IPS-18c (cell line): Measurements from ENCODE around the gene DOK6.
"Not testable (repeated sequence)": the region's sequence is repeated elsewhere in the genome, so short reads cannot be mapped to it uniquely, and the experiment has no call there.

Experiments used
- H3K4me3 ChIP-seq: 2 replicates; pipeline ENCODE4 v1.7.0; 2013; ENCODE audit warnings: low read depth, mild to moderate bottlenecking, low read length, moderate library complexity; ENCODE audit not compliant: insufficient read depth
- H3K9me3 ChIP-seq: one replicate; pipeline ENCODE4 v1.6.1; 2013; ENCODE audit warnings: mild to moderate bottlenecking, low read length, moderate library complexity; ENCODE audit not compliant: control insufficient read depth, insufficient read depth

Gene DOK6

DNA sequence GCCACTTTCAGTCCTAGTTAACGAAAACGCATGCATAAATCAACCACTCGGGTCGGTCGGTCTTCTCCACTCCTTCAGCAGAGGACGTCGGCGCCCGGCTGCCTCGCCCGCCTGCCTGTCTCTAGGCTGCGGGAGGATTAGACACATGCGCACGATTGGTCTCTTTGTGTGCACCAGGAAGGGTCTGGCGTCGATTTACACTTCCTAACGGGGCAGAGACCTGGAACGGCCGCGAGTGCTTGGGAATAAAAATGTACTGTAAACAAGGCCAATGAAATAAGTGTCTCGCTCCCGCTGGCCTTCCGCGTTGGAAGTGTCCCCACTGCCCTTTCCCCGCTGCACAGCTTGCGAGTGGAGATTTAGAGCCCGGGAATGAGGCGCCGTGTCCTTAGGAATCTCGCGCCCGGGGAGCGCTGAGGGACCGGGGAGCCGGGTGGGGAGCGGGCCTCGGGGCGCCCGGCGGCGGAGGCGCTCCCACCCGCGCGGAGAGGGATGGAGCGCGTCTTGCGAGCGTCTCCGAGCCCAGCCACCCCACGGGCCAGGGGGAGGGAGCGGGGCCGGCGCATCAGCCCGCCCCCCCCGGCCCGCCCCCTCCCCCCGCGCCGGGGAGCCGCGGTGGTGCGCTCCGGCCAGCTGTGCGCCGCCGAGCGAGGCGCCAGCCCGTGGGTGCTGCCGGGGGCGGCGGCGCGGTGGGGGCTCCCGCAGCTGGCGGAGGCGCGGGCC is at the start of gene DOK6:
Gene DOK6 (plus strand): TSS at position 636 of the 723 bp plus-strand sequence.
- H3K4me3 ChIP-seq, result peak within 1 kb of the TSS; percentile 62
- H3K9me3 ChIP-seq, result peaks cover 2% of the 10 kb centered on the region

DNA sequence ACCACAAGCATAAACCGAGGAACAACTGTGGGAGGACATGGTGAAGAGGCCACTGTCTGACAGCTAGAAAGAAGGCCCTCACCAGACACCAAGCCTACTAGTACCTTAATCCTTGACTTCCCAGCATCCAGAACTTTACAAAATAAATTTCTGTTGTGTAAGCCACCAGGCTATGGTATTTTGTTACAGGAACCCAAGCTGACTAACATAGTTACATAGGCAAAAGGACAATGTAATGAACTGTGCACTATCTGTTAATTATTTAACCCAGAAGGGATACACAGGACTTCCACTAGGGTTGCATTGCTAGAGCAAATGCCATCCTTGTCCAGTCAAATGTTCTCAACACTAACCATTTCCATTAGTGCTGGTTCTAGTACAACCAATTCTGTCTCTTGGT is 47.7 kb upstream of the DOK6 start:
- no peak overlapping the region for H3K4me3 ChIP-seq

DNA sequence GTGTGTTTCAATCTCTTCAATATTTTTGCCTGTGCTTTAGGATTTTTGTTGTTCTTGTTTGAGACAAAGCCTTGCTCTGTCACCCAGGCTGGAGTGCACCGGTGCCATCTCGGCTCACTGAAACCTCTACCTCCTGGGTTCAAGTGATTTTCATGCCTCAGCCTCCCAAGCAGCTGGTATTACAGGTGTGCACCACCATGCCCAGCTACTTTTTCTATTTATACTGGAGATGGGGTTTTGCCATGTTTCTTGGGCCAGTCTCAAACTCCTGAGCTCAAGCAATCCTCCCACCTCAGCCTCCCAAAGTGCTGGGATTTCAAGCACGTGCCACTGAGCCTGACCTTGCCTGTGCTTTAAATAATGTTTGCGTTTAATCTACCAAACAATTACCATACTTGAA is 43.1 kb upstream of the DOK6 start:
- Histone ChIP-seq H3K4me3 (no peak overlapping the region), H3K9me3 (no peaks in the 10 kb centered on the region)

More for the DNA sequence above, 47.7 kb upstream of the DOK6 start:
- no peaks in the 10 kb centered on the region for H3K9me3 ChIP-seq

DNA sequence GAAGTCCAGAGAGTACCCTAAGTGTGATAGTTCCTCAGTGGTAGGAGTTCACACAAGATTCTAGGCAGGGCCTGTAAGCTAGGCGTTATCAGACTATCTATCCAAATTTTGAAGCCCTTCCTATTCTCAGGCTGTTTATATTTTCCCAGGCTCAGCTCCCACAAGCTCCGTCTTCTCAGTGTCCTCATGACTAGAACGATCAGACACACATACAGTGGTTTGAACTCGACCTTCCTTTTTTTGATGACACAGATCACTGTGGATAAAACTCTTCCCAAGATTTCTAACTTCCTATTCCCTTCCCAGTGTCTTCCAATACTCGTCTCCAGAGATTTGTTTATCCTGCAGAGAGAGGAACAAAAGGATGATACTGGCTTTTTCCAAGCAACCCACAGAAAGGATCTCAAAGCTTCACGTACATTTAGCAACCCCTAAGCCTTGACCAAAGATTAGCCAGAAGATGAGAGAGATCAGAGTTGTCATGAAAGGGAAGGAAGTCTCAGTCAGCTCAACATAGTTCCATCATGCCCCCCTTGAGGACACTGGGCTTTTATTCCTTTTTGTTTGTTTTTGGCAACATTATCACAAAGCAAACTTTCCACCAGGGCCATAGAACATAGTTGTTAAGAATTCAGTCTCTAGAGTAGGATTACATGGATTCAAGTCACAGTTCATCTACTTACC is 42.3 kb upstream of the DOK6 start:
- Histone ChIP-seq H3K4me3 (no peak overlapping the region), H3K9me3 (no peaks in the 10 kb centered on the region)

DNA sequence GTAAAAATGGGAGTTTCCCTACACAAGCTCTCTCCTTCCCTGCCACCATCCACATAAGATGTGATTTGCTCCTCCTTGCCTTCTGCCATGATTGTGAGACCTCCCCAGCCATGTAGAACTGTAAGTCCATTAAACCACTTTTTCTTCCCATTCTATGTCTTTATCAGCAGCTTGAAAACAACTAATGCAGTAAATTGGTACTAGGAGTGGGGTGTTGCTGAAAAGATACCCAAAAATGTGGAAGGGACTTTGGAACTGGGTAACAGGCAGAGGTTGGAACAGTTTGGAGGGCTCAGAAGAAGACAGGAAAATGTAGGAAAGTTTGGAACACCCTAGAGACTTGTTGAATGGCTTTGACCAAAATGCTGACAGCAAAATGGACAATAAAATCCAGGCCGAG is 40.9 kb upstream of the DOK6 start:
- not testable (repeated sequence) for H3K4me3 ChIP-seq, H3K9me3 ChIP-seq

DNA sequence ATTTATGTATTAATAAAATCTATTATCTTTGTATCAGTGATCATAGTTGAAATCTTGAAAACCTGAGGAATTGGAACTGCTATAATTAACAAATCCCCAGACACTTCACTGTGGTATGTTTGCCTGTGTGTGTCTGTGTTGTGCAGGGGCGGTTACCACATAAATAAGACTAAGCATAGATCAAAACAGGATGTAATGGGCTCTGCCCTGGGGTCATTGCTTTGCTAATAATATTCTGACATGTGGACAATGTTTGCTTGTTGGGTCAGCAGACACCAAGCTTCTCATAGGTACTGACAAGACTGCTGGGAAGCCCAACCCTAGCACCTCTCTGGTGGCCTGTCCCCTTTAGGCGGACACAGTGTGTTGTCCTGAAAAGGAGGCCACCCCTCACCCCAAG is 35.8 kb upstream of the DOK6 start:
- H3K9me3 ChIP-seq, result no peaks in the 10 kb centered on the region
- no peak overlapping the region for H3K4me3 ChIP-seq

DNA sequence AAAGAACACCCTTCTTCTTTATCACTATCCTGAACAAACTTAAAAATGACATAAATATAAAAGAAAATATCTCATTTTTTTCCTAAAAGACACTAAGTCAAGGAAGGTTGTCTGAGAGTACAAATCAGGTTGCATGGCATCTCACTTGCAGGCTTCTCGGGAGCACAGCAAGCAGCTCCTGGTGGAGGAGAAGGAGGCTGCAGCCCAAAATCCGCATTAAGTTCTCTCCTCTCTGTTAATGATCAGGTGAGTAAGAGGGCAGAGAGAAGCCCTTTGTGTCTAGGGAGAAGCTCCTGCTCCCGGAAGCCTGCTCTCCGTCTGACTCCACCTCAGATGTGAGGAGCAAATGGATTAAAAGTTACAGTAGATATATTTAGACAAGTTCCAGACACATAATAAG is 35.0 kb upstream of the DOK6 start:
- Histone ChIP-seq H3K9me3 (no peaks in the 10 kb centered on the region), H3K4me3 (no peak overlapping the region)

DNA sequence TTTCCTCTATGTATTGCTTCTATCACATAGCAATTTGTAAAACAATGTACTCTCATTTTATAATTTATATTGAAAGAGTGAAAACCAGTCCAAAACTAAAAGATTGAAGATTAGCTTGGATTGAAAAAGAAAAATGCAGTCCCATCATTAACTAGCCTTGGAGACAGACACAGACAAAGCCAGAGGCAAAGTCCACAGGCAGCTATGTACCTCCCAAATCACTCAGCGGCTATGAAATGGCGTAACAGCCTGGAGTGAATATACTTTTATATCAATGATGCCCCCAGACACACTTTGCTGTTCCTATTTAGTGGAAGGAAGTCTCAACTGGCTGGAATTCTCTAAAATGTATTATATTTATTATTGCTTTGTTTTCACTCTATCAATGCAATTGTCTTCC is 33.6 kb upstream of the DOK6 start:
- no peaks in the 10 kb centered on the region for H3K9me3 ChIP-seq
- no peak overlapping the region for H3K4me3 ChIP-seq

DNA sequence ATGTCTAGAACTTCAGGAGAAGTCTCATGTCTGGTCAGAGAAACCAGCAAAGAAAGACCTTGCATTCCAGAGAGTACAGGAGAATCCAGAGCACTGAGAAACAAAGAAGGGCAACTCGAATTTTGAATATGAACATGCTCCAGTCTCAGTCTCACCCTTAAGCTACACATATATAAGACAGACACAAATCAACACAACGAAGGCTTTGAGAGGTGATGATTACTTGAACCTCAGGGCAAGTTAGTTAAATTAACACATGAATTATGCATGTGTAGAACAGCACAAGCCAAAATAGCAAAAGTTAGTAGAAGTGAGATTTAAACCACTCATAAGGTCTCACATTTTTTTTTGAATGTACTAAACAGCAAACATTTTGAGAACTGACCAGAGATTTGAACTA is 29.0 kb upstream of the DOK6 start:
- no peaks in the 10 kb centered on the region for H3K9me3 ChIP-seq
- no peak overlapping the region for H3K4me3 ChIP-seq

DNA sequence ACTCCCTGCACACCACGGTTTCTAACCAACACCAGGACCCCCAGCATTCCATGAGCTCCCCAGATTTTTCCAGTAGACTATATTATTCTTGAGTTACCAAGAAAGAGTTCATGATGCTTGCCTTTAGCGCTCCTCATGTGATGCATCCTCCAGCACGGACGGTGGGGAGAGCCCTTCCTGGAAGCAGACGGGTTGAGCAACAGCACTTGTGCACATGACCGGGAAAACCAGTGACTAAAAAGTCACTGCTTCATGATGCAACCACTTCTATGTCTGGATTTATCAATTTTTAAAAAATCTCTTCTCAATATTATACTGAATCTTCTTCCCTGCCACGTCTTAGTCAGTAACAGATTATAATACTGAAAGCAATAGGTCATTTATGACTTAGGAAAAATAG is 20.4 kb upstream of the DOK6 start:
- Histone ChIP-seq H3K9me3 (no peaks in the 10 kb centered on the region), H3K4me3 (no peak overlapping the region)

DNA sequence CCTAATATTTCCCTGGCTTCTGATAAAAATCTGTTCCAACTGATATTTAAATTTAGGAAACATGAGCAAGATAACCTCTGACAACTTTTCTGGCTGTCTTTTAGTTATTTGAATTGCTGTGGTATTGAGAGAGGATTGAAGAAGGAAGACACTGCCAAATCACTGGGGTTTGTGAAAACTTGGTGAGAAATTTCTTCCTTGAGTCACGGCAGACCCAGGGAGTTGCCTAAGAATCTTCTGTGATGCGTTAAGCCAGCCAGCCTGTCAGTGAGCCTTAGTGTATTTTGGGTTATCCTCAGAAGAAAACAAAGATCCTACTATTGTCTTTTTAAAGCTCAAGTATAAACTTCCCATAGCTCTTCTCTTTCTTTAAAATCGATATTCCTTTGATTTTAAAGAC is 17.5 kb upstream of the DOK6 start:
- Histone ChIP-seq H3K9me3 (no peaks in the 10 kb centered on the region), H3K4me3 (no peak overlapping the region)

DNA sequence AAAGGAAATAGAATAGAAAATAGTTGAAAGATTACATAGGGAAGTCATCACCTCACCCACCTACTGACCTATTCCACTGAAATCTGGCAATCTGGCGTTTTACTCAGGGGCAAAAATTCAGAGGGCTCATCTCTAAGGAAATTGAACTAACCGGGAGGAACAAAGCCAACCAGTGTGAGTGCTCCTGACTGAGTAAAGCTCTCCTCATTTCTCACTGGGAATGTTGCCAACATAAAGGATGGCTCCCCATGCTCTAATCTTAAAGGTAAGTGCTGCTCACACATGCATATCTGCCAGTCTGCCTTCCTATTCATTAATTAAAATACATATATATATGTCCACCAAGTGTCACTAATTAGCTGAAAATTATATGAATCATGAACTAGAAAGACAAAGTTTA is 13.5 kb upstream of the DOK6 start:
- no peak overlapping the region for H3K4me3 ChIP-seq

DNA sequence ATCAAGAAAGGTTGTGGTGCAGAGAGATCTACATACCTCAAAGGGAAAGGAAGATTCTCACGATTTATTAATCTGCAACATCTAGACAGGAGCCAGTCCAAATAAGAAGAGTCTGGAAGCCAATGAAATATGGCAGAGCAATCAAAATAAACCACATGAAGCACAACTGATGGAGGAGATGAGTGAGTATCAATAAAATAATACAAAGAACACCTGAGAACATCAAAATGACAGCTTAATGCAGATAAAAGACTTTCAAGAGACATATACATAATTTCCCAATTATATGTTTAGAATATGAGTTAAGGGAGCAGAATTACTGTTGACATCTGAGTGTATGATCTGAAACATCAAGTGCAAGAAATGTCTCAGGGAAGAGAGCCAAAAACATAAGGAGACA is 12.5 kb upstream of the DOK6 start:
- no peaks in the 10 kb centered on the region for H3K9me3 ChIP-seq

More for the DNA sequence above, 13.5 kb upstream of the DOK6 start:
- no peaks in the 10 kb centered on the region for H3K9me3 ChIP-seq

DNA sequence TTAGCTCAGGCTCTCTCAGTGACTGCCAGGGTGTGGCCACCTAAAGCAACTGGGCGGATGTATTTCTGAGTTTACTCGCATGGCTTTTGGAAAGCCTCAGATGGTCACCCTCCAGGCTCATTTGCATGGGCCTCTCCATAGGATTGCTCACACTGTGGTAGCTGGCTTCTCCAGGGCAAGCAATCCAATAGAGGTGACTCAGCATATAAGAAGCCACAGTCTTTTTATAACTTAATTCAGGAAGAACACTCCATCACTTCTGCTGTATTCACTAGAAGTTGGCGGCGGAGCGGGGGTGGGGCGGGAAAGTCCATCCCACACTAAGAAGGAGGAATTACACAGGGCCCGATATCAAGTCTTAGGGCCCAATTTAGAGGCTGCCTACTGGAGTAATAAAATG is 3.6 kb upstream of the DOK6 start:
- H3K4me3 ChIP-seq, result no peak overlapping the region
- H3K9me3 ChIP-seq, result peaks cover 2% of the 10 kb centered on the region

More for the DNA sequence above, 12.5 kb upstream of the DOK6 start:
- no peak overlapping the region for H3K4me3 ChIP-seq

DNA sequence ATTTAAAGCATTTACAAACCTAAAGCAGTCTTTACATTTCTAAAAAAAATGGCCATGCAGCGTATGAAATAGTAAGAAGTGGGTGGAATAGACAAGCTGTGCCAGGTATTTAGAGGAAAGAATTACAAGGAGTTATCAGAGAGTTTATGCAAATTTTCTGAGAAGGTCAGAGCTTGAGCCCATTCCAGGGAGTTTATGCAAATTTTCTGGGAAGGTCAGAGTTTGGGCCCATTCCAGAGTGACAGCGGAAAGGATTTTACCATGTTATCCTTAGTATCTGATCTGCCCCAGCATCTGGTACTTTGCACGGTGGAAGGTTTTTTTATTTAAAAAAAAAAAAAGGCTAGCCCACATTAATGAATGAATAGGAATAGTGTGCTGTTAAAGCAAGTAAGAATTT is 1.4 kb upstream of the DOK6 start:
- H3K4me3 ChIP-seq, result no peak overlapping the region; the same call in 1 of the 2 replicates
- H3K9me3 ChIP-seq, result peaks cover 2% of the 10 kb centered on the region

DNA sequence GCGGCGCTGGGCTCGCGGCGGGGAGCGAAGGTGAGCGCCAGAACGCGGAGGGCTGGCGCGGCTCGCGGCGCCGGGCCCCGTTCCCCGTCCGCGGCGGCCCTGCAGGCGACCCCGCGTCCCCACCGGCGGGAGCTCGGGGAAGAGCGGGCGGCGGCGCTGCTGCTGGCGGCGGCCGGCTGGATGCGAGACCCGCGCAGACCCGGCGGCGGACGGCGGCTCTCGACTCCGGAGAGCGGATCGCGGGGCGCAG is 213 bp downstream of the DOK6 start:
- Histone ChIP-seq H3K9me3 (peaks cover 2% of the 10 kb centered on the region), H3K4me3 (peak overlapping the region; percentile 58)

DNA sequence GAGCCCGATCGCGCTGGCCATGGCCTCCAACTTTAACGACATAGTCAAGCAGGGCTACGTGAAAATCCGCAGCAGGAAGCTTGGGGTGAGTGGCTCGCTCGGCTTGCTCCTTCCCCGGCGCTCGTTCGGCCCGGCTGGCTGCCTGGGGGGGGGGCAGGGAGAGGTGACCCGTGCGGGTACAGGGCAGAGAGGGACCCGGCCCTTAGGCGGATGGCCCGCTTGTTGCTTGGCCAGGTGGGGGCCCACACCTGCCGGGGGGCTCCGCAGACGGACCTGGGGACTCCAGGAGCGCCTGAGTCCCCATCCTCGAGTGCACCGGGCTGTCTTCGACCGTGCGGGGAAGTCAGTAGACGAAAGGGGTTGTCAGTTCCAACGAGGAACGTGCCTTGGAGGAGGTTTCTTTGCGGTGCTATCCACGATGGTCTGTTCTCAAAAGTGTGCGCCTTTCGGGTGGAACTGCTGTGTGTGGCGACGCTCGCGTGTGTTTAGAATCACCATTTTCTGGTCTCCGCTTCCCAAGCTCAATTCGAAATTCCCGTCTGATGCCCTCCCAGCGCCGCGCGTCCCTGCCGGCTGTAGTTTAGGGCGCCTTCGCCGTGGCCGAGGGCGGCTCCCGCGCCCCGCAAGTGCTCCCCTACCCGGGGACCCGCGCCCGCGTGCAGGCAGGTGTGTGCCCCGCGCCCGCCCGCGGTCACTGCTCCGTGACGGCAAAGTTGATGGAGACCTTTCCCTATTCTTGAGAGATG is 711 bp downstream of the DOK6 start:
- H3K4me3 ChIP-seq, result peak overlapping the region; percentile 58

DNA sequence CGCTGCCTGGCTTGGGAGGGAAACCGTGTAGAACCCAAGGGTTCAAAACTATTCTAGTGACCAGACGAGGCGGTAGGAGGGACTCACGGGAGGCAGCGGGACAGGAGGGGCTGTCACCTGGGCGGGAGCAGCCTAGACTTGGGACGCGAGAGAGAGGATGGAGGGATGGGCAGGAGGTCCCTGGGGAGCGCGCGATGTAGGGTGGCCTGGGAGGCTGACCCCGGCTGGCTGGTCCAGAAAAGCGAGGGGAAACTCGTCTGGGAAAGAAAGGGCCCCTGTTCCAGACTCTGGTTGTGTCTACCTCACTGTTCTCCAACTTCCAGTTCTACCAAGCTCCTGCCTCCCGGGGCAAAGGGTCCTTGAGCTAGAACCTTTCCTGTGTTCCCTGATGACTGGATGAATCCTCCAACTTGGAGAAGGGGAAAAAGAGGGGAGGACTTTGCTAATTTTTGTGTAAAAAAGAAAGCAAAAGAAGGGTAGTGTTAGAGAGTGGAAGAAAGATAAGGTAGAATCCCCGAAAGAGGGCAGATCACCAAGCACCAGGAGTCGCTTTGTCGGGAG is 1.4 kb downstream of the DOK6 start:
- H3K4me3 ChIP-seq, result peak overlapping the region; percentile 58
- H3K9me3 ChIP-seq, result peaks cover 2% of the 10 kb centered on the region

More for the DNA sequence above, 711 bp downstream of the DOK6 start:
- H3K9me3 ChIP-seq, result peaks cover 2% of the 10 kb centered on the region
